Vagina (tissue), 2 donors: Measurements from ENCODE around the gene SMC1B. TPM values are rescaled to one million over a fixed set of nuclear protein-coding genes. Genes with fewer than 3 reads are reported as not detected.
"Not testable (repeated sequence)": the region's sequence is repeated elsewhere in the genome, so short reads cannot be mapped to it uniquely, and the experiment has no call there.

Source experiments
- DNase-seq, 2 donors: peaks; one replicate each; pipeline ENCODE4 v3.0.0-alpha.2; 2017; ENCODE audit errors: extremely low spot score in 2 of 2
- H3K27ac ChIP-seq: fragments of 200-600 bp; sonication (generic); one replicate; pipeline ENCODE4 v1.5.1; 2019
- H3K27me3 ChIP-seq: fragments of 200-600 bp; sonication (generic); one replicate; pipeline ENCODE4 v1.5.1; 2019
- H3K36me3 ChIP-seq, 2 donors: fragments of 200-600 bp; sonication (generic); one replicate each; pipeline ENCODE4 v1.5.1; 2017 to 2019
- H3K4me1 ChIP-seq: fragments of 200-600 bp; sonication (generic); one replicate; pipeline ENCODE4 v1.5.1; 2019
- H3K4me3 ChIP-seq, 2 donors: fragments of 200-600 bp; sonication (generic); 1 replicate in 1 of 2; 2 replicates in 1 of 2; pipeline ENCODE4 v1.5.1; 2016 to 2019
- H3K9me3 ChIP-seq: fragments of 200-600 bp; sonication (generic); one replicate; pipeline ENCODE4 v1.5.1; 2019
- CTCF ChIP-seq, 3 experiments: fragments of 450-650 bp in 2 of 3; fragments of 200-600 bp in 1 of 3; sonication (generic) in 1 of 3; IDR thresholded peaks; one replicate each; pipeline ENCODE4 v1.5.1; 2017 to 2019; ENCODE audit warnings: antibody characterized with exemption in 3 of 3, mild to moderate bottlenecking in 2 of 3, moderate library complexity in 2 of 3
- POLR2A ChIP-seq, 2 donors: fragments of 450-650 bp; IDR thresholded peaks; one replicate each; pipeline ENCODE4 v1.6.1; 2017; ENCODE audit warnings: antibody characterized with exemption in 2 of 2, mild to moderate bottlenecking in 2 of 2, moderate library complexity in 2 of 2
- POLR2AphosphoS5 ChIP-seq, 2 donors: sonication (generic); formaldehyde crosslinking; IDR thresholded peaks; one replicate each; pipeline ENCODE4 v1.9.0; 2017; ENCODE audit warnings: antibody characterized with exemption in 2 of 2, mild to moderate bottlenecking in 2 of 2, low read depth in 1 of 2; ENCODE audit not compliant: insufficient read depth in 1 of 2
- intact Hi-C: fragments of 100-400 bp; cut with DNase I; formaldehyde crosslinking; loops from one replicate; pipeline ENCODE4 v1.15.1; 2023
- total RNA-seq: library from RNA; depleted of rRNA; stranded (reverse); fragments of >200 nt; gene quantifications from one replicate; pipeline ENCODE4 v1.2.3, GENCODE V29; 2016

Gene SMC1B
- total RNA-seq, 1 donor from 2014 or later = not detected

- Histone ChIP-seq H3K9me3 (no peaks in the 10 kb centered on the region), H3K27ac (peak overlapping the region; percentile 61), H3K4me1 (peaks cover 21% of the 10 kb centered on the region), H3K4me3 (no peak overlapping the region), H3K27me3 (no peaks in the 10 kb centered on the region), H3K36me3 (no peaks in the 10 kb centered on the region)
- DNase-seq = no peak
- TF ChIP-seq POLR2A (IDR thresholded peaks at IDR 0.05) (no peak), CTCF (IDR thresholded peaks at IDR 0.05) (no peak), POLR2AphosphoS5 (IDR thresholded peaks at IDR 0.05; ENCODE audit: insufficient read depth in 1 of 2, low read depth in 1 of 2) (no peak)
- intact Hi-C loops = loop anchor here (5.0 kb wide), 1 partner anchor 70 kb away; no protein-coding TSS in a partner anchor
Measured at GRCh38 chr22:45442116-45442515, 28.7 kb upstream of the SMC1B start.

GRCh38 chr22:45441138-45441537 lies 27.7 kb upstream of the SMC1B start:
- peak overlapping the region; percentile 61 for H3K27ac ChIP-seq
- peaks cover 21% of the 10 kb centered on the region for H3K4me1 ChIP-seq
- H3K27me3 ChIP-seq = no peaks in the 10 kb centered on the region
- peak; percentile 36 to 61 for TF ChIP-seq POLR2AphosphoS5 (IDR thresholded peaks at IDR 0.05; ENCODE audit: insufficient read depth in 1 of 2, low read depth in 1 of 2)
- no peak for TF ChIP-seq POLR2A (IDR thresholded peaks at IDR 0.05)
- peak in 2 of 3 experiments; percentile 32 to 70 for TF ChIP-seq CTCF (IDR thresholded peaks at IDR 0.05)
- intact Hi-C loops = loop anchor here (2.0 to 5.0 kb wide), 2 partner anchors 71 to 114 kb away; no protein-coding TSS in a partner anchor
- H3K36me3 ChIP-seq = no peaks in the 10 kb centered on the region
- no peak for DNase-seq
- no peaks in the 10 kb centered on the region for H3K9me3 ChIP-seq
- H3K4me3 ChIP-seq = no peak overlapping the region

- not testable (repeated sequence) for H3K4me3 ChIP-seq, H3K36me3 ChIP-seq, H3K9me3 ChIP-seq, H3K27me3 ChIP-seq, DNase-seq
- intact Hi-C loops = loop anchor here (2.0 to 5.0 kb wide), 2 partner anchors 72 to 114 kb away; no protein-coding TSS in a partner anchor
- H3K27ac ChIP-seq = peak overlapping the region; percentile 61
- H3K4me1 ChIP-seq = peaks cover 21% of the 10 kb centered on the region
Measured at GRCh38 chr22:45440688-45441087, 27.3 kb upstream of the SMC1B start.

GRCh38 chr22:45438336-45438735 lies 24.9 kb upstream of the SMC1B start:
- intact Hi-C loops = no loop called here

GRCh38 chr22:45436871-45437517 lies 23.6 kb upstream of the SMC1B start:
- H3K27me3 ChIP-seq, intact Hi-C loops, H3K27ac ChIP-seq, H3K36me3 ChIP-seq, H3K4me3 ChIP-seq, DNase-seq, H3K9me3 ChIP-seq: not testable (repeated sequence)
- H3K4me1 ChIP-seq = peaks cover 22% of the 10 kb centered on the region

More at GRCh38 chr22:45438336-45438735, 24.9 kb upstream of the SMC1B start:
- TF ChIP-seq POLR2A (IDR thresholded peaks at IDR 0.05) = no peak
- no peak for TF ChIP-seq CTCF (IDR thresholded peaks at IDR 0.05)
- no peak for TF ChIP-seq POLR2AphosphoS5 (IDR thresholded peaks at IDR 0.05; ENCODE audit: insufficient read depth in 1 of 2, low read depth in 1 of 2)
- Histone ChIP-seq H3K4me3 (no peak overlapping the region), H3K27me3 (no peaks in the 10 kb centered on the region), H3K27ac (no peak overlapping the region), H3K9me3 (no peaks in the 10 kb centered on the region), H3K36me3 (no peaks in the 10 kb centered on the region), H3K4me1 (peaks cover 30% of the 10 kb centered on the region)
- no peak for DNase-seq

GRCh38 chr22:45435544-45436139 lies 22.2 kb upstream of the SMC1B start:
- no peaks in the 10 kb centered on the region for H3K36me3 ChIP-seq
- H3K27me3 ChIP-seq = no peaks in the 10 kb centered on the region
- TF ChIP-seq POLR2AphosphoS5 (IDR thresholded peaks at IDR 0.05; ENCODE audit: insufficient read depth in 1 of 2, low read depth in 1 of 2) = peak; percentile 64 to 87
- TF ChIP-seq POLR2A (IDR thresholded peaks at IDR 0.05) = no peak
- peak; percentile 91 to 95 (median 93) for TF ChIP-seq CTCF (IDR thresholded peaks at IDR 0.05)
- H3K9me3 ChIP-seq = no peaks in the 10 kb centered on the region
- no peak overlapping the region for H3K4me3 ChIP-seq
- no peak for DNase-seq
- H3K4me1 ChIP-seq = peaks cover 12% of the 10 kb centered on the region
- intact Hi-C loops = loop anchor here (2.0 kb wide), 1 partner anchor 167 kb away; no protein-coding TSS in a partner anchor
- peak overlapping the region; percentile 71 for H3K27ac ChIP-seq
